Endothelial cell (in vitro differentiated cells): ENCODE measurements around the gene STMN1. TPM values are rescaled to one million over a fixed set of nuclear protein-coding genes. Genes with fewer than 3 reads are reported as not detected.
A peak's percentile ranks its signal among the peaks of the same experiment; 100 is the strongest.

Experiments used
- DNase-seq: peaks from one replicate; pipeline ENCODE4 v3.0.0; 2021; ENCODE audit warnings: low spot score
- H3K27ac Mint-ChIP-seq: one replicate; pipeline ENCODE4 v1.8.0; 2021; ENCODE audit warnings: mixed read lengths, inconsistent platforms; ENCODE audit not compliant: unreplicated experiment
- H3K27me3 Mint-ChIP-seq: one replicate; pipeline ENCODE4 v1.8.0; 2021; ENCODE audit warnings: mild to moderate bottlenecking, moderate library complexity, mixed read lengths, inconsistent platforms; ENCODE audit not compliant: unreplicated experiment
- H3K36me3 Mint-ChIP-seq: one replicate; pipeline ENCODE4 v1.8.0; 2021; ENCODE audit warnings: mild to moderate bottlenecking, low read depth, mixed read lengths, inconsistent platforms; ENCODE audit not compliant: unreplicated experiment
- H3K4me1 Mint-ChIP-seq: one replicate; pipeline ENCODE4 v1.8.0; 2021; ENCODE audit warnings: mild to moderate bottlenecking, mixed read lengths, inconsistent platforms; ENCODE audit not compliant: unreplicated experiment
- H3K4me3 Mint-ChIP-seq: one replicate; pipeline ENCODE4 v1.8.0; 2021; ENCODE audit warnings: mild to moderate bottlenecking, mixed read lengths, inconsistent platforms; ENCODE audit not compliant: unreplicated experiment
- H3K9me3 Mint-ChIP-seq: one replicate; pipeline ENCODE4 v1.8.0; 2021; ENCODE audit warnings: mixed read lengths, inconsistent platforms; ENCODE audit not compliant: unreplicated experiment
- CTCF ChIP-seq: fragments of 200-600 bp; sonication (generic); IDR thresholded peaks from one replicate; pipeline ENCODE4 v1.5.0; 2021; ENCODE audit warnings: antibody characterized with exemption; ENCODE audit not compliant: unreplicated experiment
- total RNA-seq: library from RNA; stranded (reverse); fragmentation: NEBNext Ultra II Directional; extraction: Animal tissue kit (Norgen Biotek cat#: 25700); gene quantifications from one replicate; pipeline ENCODE4 v1.2.1, GENCODE V29; 2021; ENCODE audit not compliant: unreplicated experiment

Gene STMN1
- total RNA-seq, 1 donor from 2014 or later: 972 TPM

- no peak for TF ChIP-seq CTCF
- H3K36me3 Mint-ChIP-seq: no peaks in the 10 kb centered on the region
- no peaks in the 10 kb centered on the region for H3K9me3 Mint-ChIP-seq
- DNase-seq: no peak
- peaks cover 29% of the 10 kb centered on the region for H3K4me1 Mint-ChIP-seq
- H3K4me3 Mint-ChIP-seq: no peak overlapping the region
- no peak overlapping the region for H3K27ac Mint-ChIP-seq
- H3K27me3 Mint-ChIP-seq: peaks cover 3% of the 10 kb centered on the region
Observed at GRCh38 chr1:25918615-25919014, 12.4 kb upstream of the STMN1 start.

DNA sequence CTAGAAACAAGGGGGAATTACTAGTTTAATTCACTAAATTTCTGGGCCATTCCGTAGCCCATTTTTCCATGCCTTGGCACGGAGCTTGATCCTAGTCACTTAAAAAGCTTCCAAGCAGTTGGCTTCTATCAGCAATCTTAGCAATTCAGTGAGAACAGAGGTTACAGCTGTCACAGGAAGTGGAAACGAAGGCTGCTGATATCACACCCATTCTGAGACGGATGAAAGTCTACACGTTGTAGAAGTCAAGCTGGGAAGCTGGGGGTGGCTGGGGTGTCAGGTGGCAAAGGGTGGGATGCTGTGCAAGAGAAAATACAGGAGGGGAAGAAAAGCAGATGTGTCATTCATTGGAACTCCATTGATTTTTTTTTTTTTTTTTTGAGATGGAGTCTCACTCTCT is 11.8 kb upstream of the STMN1 start:
- Mint-ChIP-seq H3K27ac (peak overlapping the region; percentile 83), H3K9me3 (no peaks in the 10 kb centered on the region), H3K4me3 (peak overlapping the region; percentile 47), H3K4me1 (peaks cover 26% of the 10 kb centered on the region), H3K27me3 (peaks cover 1% of the 10 kb centered on the region), H3K36me3 (no peaks in the 10 kb centered on the region)
- TF ChIP-seq CTCF: no peak
- peak; percentile 12 for DNase-seq

DNA sequence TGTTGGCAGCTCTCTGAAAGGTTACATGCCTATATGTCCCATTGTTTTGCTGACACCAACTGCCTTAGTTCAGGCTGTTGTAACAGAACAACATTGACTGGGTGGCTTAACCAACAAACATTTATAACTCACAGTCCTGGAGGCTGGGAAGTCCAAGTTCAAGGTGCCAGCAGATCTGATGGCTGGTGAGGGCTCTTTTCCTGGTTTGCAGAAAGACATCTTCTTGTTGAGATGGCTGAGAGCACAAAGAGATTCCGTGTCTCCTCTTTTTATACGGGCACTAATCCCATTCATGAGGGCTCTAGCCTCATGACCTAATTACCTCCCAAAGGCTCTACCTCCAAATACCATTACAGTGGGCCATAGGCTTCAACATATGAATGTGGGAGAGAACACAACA is 10.2 kb upstream of the STMN1 start:
- H3K9me3 Mint-ChIP-seq: no peaks in the 10 kb centered on the region
- H3K36me3 Mint-ChIP-seq: no peaks in the 10 kb centered on the region
- H3K4me1 Mint-ChIP-seq: peaks cover 17% of the 10 kb centered on the region

DNA sequence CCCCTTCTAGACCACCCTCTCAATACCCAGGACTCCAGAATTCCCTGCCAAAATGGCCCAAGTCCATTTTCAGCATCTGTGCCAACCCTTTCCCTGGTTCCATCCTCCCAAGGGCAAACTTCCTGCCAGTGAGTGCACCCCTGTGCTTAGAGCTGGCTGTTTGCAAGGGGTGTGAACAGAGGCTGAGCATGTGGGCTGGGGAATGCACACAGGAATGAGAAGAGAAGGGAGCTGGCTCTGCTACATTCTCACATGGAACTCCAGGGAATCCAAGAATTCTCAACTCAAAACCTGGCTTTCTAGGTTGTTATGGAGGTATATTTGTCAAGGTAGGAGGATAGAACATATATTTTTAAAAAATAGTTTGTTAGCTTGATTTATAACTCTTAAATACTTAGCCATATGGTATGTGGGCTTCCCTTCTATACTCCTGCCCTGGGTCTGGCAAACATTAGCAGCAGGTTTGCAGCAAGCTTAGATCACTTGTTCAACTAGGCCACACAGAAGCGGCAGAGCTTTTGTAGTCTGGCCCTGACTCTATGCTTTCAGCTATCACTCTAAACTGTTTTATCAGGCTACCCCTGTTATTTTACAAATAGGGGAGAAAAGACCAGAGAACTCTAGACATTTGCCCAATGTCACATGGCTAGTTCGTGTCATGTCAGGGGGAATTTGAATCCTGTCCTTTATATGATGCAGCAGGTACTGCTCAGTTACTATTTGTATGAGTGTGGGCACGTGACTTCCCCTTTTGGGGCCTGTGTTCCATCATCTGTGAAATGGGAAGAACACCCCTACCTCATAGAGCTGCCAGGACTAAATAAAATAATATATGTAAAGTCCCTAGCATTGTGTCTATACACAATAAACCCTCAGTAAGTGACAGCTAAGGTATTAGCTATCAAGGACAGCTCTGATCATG is 8.1 kb upstream of the STMN1 start:
- no peaks in the 10 kb centered on the region for H3K9me3 Mint-ChIP-seq
- no peak for TF ChIP-seq CTCF
- no peaks in the 10 kb centered on the region for H3K36me3 Mint-ChIP-seq
- no peak overlapping the region for H3K27ac Mint-ChIP-seq
- no peak for DNase-seq
- peaks cover 7% of the 10 kb centered on the region for H3K4me1 Mint-ChIP-seq
- H3K27me3 Mint-ChIP-seq: no peaks in the 10 kb centered on the region
- no peak overlapping the region for H3K4me3 Mint-ChIP-seq

More for the DNA sequence above, 10.2 kb upstream of the STMN1 start:
- H3K27ac Mint-ChIP-seq: no peak overlapping the region
- H3K4me3 Mint-ChIP-seq: no peak overlapping the region
- no peak for TF ChIP-seq CTCF
- DNase-seq: no peak
- peaks cover 1% of the 10 kb centered on the region for H3K27me3 Mint-ChIP-seq

GRCh38 chr1:25913206-25913605 is 7.0 kb upstream of the STMN1 start:
- Mint-ChIP-seq H3K9me3 (no peaks in the 10 kb centered on the region), H3K27me3 (no peaks in the 10 kb centered on the region), H3K4me1 (peaks cover 7% of the 10 kb centered on the region), H3K4me3 (no peak overlapping the region), H3K27ac (no peak overlapping the region), H3K36me3 (no peaks in the 10 kb centered on the region)
- no peak for DNase-seq
- TF ChIP-seq CTCF: no peak
